Gastrocnemius medialis (tissue), 4 donors: ENCODE data around the gene VPS54. TPM values are rescaled to one million over a fixed set of nuclear protein-coding genes. Genes with fewer than 3 reads are reported as not detected.
"Not testable (repeated sequence)": the region's sequence is repeated elsewhere in the genome, so short reads cannot be mapped to it uniquely, and the experiment has no call there.

Experiments used
- ATAC-seq, 2 donors: fragments of 150-250 bp; one replicate each; pipeline ENCODE4 v1.9.1; 2016
- DNase-seq, 2 donors: peaks; one replicate each; pipeline ENCODE4 v3.0.0-alpha.2; 2019
- H3K27ac ChIP-seq, 4 donors: fragments of 200-600 bp; sonication (generic); 1 replicate in 1 of 4; 2 replicates in 3 of 4; pipeline ENCODE4 v1.5.1; 2016 to 2018; ENCODE audit warnings: mild to moderate bottlenecking in 2 of 4, moderate library complexity in 1 of 4
- H3K27me3 ChIP-seq, 3 donors: fragments of 200-600 bp; sonication (generic) in 2 of 3; 1 replicate in 1 of 3; 2 replicates in 2 of 3; pipeline versions ENCODE4 v1.5.1 to v1.6.0; 2016 to 2019; ENCODE audit warnings: mild to moderate bottlenecking in 1 of 3, moderate library complexity in 1 of 3
- H3K36me3 ChIP-seq, 2 donors: fragments of 200-600 bp; sonication (generic) in 1 of 2; one replicate each; pipeline ENCODE4 v1.5.1; 2017 to 2018
- H3K4me1 ChIP-seq, 2 donors: fragments of 200-600 bp; sonication (generic) in 1 of 2; one replicate each; pipeline ENCODE4 v1.5.1; 2016 to 2017; ENCODE audit warnings: mild to moderate bottlenecking in 2 of 2
- H3K4me3 ChIP-seq, 4 donors: fragments of 200-600 bp; sonication (generic) in 3 of 4; 1 replicate in 1 of 4; 2 replicates in 3 of 4; pipeline ENCODE4 v1.5.1; 2016 to 2019; ENCODE audit warnings: mild to moderate bottlenecking in 2 of 4
- H3K9me3 ChIP-seq, 3 donors: fragments of 200-600 bp; sonication (generic) in 2 of 3; 1 replicate in 1 of 3; 2 replicates in 2 of 3; pipeline ENCODE4 v1.5.1; 2016 to 2019
- CTCF ChIP-seq, 5 experiments: fragments of 450-650 bp in 3 of 5; fragments of 200-600 bp in 2 of 5; sonication (generic) in 2 of 5; IDR thresholded peaks in 4 of 5; conservative IDR thresholded peaks in 1 of 5; 1 replicate in 4 of 5; 2 replicates in 1 of 5; pipeline ENCODE4 v1.5.1; 2016 to 2019; ENCODE audit warnings: antibody characterized with exemption in 5 of 5, mild to moderate bottlenecking in 3 of 5, moderate library complexity in 3 of 5
- POLR2A ChIP-seq, 2 donors: fragments of 450-650 bp; IDR thresholded peaks; one replicate each; pipeline ENCODE4 v1.6.1; 2017; ENCODE audit warnings: antibody characterized with exemption in 2 of 2, mild to moderate bottlenecking in 2 of 2, moderate library complexity in 2 of 2
- in situ Hi-C, 4 donors: fragments of 200-750 bp; cut with MboI; loops; one replicate each; pipeline versions ENCODE4 v1.15.0 to v1.8.0; 2017; ENCODE audit warnings: low sequenced_read_pairs in 4 of 4
- intact Hi-C: fragments of 100-400 bp; cut with DNase I; formaldehyde crosslinking; loops from one replicate; pipeline ENCODE4 v1.15.1; 2023; ENCODE audit warnings: low total_unique reads
- total RNA-seq, 4 donors: library from RNA; depleted of rRNA; stranded (reverse); fragments of >200 nt; gene quantifications; one replicate each; pipeline versions ENCODE4 v1.1.0 to v1.2.3, GENCODE V29; 2016

The VPS54 gene
- total RNA-seq, 4 donors from 2014 or later = 7.9 to 12.4 (median 9.8) TPM

DNA sequence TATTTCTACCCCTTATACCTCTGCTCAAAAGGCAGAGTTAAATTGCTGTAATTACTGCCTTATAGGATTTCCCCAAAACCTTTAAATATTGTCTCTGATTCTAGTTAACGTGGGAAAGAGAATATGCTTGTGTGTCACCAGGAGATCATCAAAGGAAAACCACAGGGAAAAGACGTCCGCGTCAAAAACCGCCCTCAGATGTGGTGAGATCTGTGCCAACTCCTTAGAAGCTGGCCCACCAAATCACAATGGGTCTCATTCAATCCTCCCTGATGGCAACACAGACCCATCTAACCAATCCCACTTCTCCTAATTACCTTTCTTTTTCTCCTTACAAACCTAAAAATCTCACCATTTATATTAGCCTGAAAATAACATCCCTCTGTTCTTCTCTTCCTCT is 25.4 kb downstream of the VPS54 start:
- Histone ChIP-seq H3K27ac (no peak overlapping the region), H3K9me3 (no peaks in the 10 kb centered on the region), H3K27me3 (no peaks in the 10 kb centered on the region), H3K4me3 (no peak overlapping the region), H3K4me1 (no peaks in the 10 kb centered on the region), H3K36me3 (no peaks in the 10 kb centered on the region)
- DNase-seq = no peak
- no peak for ATAC-seq
- no peak for TF ChIP-seq POLR2A (IDR thresholded peaks at IDR 0.05)
- intact Hi-C loops (no loop called here), in situ Hi-C loops (no loop called here)

GRCh38 chr2:63993130-63993584 is 26.1 kb downstream of the VPS54 start:
- H3K27ac ChIP-seq, H3K4me1 ChIP-seq, H3K4me3 ChIP-seq, ATAC-seq, in situ Hi-C loops, H3K9me3 ChIP-seq, H3K27me3 ChIP-seq, DNase-seq, H3K36me3 ChIP-seq, intact Hi-C loops: not testable (repeated sequence)

- no peak for ATAC-seq
These were observed 27.1 kb downstream of the VPS54 start for GRCh38 chr2:63992061-63992685.

GRCh38 chr2:63991173-63991999 is 27.8 kb downstream of the VPS54 start:
- intact Hi-C loops, H3K9me3 ChIP-seq, H3K27me3 ChIP-seq, H3K4me1 ChIP-seq, H3K36me3 ChIP-seq, DNase-seq, H3K4me3 ChIP-seq, H3K27ac ChIP-seq, ATAC-seq, in situ Hi-C loops: not testable (repeated sequence)

More at GRCh38 chr2:63992061-63992685, 27.1 kb downstream of the VPS54 start:
- in situ Hi-C loops (no loop called here), intact Hi-C loops (no loop called here)
- TF ChIP-seq POLR2A (IDR thresholded peaks at IDR 0.05) (no peak), CTCF (IDR thresholded peaks at IDR 0.05 in 4 of 5, conservative IDR thresholded peaks at IDR 0.05 in 1 of 5) (no peak)
- Histone ChIP-seq H3K27me3 (no peaks in the 10 kb centered on the region), H3K4me1 (no peaks in the 10 kb centered on the region), H3K4me3 (no peak overlapping the region), H3K36me3 (no peaks in the 10 kb centered on the region), H3K27ac (no peak overlapping the region), H3K9me3 (no peaks in the 10 kb centered on the region)
- no peak for DNase-seq

DNA sequence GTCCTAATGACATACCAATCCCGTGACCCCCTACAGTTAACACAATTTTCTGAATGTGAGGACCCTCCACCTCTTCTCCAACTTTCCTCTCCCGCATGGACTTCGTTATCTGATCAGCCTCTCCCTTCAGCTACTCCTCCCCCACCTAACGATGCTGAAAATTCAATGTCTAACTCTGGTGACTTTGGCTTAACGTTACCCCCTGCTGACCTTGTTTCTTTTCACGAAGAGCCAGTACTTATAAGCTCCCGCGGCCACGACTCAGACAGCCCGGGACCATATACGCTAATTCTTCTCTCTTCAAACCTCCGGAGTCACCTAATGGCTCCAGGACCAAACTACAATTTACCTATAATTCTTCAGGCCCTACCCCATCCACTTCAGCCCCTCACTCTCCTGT is 29.2 kb downstream of the VPS54 start:
- H3K9me3 ChIP-seq = no peaks in the 10 kb centered on the region
- H3K27ac ChIP-seq = no peak overlapping the region
- no peak for DNase-seq
- H3K4me1 ChIP-seq = peaks cover 11 to 18% of the 10 kb centered on the region in 2 donors
- no peaks in the 10 kb centered on the region for H3K36me3 ChIP-seq
- no peaks in the 10 kb centered on the region for H3K27me3 ChIP-seq
- intact Hi-C loops = no loop called here
- no peak for TF ChIP-seq CTCF (IDR thresholded peaks at IDR 0.05 in 4 of 5, conservative IDR thresholded peaks at IDR 0.05 in 1 of 5)
- no peak for TF ChIP-seq POLR2A (IDR thresholded peaks at IDR 0.05)
- ATAC-seq = no peak
- in situ Hi-C loops = no loop called here
- no peak overlapping the region for H3K4me3 ChIP-seq

DNA sequence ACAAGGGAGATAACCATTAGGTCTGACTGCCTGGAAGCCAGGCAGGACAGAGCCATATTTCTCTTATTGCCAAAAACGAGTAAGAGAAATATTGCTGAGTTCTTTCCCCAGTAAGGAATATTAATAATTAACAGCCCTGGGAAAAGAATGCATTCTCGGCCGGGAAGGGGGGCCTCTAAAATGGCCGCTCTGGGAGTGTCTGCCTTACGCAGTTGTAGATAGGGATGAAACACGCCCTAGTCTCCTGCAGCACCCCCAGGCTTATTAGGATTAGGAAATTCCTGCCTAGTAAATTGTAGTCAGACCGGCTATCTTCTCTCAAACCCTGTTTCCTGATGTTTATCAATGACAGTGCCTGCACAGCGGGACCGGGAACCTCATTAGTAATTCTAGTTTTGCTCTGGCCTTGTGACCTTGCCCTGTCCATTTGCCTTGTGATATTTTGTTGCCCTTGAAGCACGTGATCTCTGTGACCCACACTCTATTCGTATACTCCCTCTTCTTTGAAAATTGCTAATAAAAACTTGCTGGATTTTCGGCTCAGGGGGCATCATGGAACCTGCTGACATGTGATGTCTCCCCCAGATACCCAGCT is 30.3 kb downstream of the VPS54 start:
- ATAC-seq, intact Hi-C loops, H3K4me3 ChIP-seq, H3K27me3 ChIP-seq, H3K9me3 ChIP-seq, DNase-seq, H3K36me3 ChIP-seq, in situ Hi-C loops, H3K27ac ChIP-seq: not testable (repeated sequence)
- H3K4me1 ChIP-seq = peaks cover 22 to 24% of the 10 kb centered on the region in 2 donors
